Erythroblast (primary cell): Measurements from ENCODE around the gene PCIF1.

Source experiments
- GATA1 ChIP-seq: IDR thresholded peaks from 2 replicates; pipeline ENCODE4 v1.6.1; 2011; ENCODE audit warnings: low read depth, mild to moderate bottlenecking, control low read depth, low read length, moderate library complexity
- POLR2A ChIP-seq: IDR thresholded peaks from 2 replicates; pipeline ENCODE4 v1.6.1; 2011; ENCODE audit warnings: mild to moderate bottlenecking, low read length

DNA sequence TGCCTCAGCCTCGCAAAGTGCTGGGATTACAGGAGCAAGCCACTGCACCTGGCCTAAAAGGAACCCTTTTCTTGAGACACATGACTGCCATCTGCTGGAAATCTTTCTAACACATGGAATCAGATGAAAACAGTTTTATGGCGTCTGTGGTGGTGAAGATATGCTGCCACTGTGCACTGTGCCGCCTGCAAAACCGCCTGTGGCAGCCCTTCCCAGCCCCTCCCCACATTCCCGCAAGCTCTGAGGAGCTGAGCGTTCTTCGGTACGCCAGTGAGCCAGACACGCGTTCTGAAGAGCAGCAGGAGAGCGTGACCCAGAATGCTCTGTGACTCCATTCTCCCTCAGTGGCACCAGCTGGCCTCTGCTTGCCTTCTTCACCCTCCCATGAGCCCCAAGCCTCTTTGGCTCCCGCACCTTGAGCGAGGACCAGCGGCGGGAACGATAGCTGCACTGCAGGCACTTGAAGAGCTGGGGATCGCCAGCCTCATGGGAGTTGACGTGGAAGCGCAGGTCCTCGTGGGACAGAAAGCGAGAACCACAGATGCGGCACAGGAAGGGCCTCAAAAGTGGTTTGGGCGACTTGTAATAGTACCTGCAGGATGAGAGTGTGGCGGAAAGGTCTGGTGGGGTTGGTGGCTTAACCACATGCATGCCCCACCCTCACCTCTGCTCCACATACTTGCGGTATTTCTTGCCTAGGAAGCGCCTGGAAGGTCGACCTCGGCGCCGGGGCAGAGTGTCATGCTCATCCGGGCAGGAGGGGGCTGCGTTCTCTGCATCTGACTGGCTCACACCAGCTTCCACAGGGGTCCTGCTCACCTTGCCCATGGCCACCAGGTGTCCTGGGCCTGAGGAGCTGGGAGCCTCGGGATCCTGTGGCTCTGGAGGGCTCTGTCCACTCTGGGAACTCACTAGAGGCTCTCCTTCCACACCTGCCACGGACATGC lies 28.8 kb downstream of the PCIF1 start:
- no peak for TF ChIP-seq POLR2A
- no peak for TF ChIP-seq GATA1
